OCI-M2 (cell line): ENCODE measurements around the gene BLOC1S1.

Source experiments
- DNase-seq: peaks from one replicate; lab custom pipeline; 2025; ENCODE audit not compliant: unreplicated experiment; lab: John Stamatoyannopoulos, UW

BLOC1S1 gene

DNA sequence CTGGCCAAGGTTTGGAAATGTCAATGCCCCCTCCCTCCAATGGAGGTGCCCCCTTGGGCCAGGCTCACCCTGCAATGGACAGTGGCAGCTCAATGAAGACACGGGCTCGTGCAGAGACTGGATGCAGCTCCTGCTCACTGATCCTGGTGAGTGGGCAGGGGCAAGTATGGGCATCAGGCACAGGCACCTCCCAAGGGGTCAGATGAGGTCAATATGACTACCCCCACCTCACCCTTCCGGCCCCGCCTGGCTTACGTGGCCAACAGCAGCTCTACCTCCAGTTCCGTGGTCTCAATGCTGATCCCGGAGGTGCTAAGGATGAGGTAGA, 21.7 kb upstream of the BLOC1S1 start:
- no peak for DNase-seq

DNA sequence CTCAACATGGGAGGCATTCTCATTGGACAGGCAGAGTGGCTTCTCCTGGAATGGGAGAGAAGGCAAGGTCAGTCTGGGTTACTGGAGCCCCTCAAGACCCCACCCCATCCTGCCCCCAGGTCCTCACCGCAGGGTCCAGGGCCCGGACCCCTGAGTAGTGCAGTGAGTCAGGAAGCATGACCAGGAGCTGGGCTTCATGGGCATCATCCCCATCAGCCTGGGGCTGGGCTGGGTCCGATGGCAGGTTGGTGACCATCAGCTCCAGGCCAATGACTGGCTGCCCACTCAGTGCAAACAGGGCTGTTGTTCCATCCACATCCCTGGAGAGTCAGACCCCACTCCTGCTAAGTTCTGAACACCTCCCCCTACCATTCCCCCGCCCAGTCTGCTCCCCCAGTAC, 21.2 kb upstream of the BLOC1S1 start:
- DNase-seq, result no peak

DNA sequence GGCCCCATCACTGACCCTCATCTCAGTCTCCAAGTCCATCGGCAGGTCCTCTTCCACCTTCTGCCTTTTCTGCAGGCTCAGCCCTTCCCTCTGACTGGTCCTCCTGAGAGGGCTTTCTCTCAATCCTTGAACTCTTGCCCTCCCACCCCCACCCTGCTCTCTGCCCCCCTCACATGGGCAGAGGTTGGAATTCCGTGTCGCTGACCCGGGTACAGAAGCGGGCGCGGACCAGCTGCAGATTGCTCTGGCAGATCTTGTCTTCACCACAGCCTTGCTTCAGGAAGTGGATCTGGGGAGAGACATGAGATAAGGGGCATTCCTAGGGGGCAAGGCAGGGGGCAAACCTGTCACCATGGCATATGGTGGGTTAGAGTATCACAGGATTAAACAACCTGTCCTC, 20.5 kb upstream of the BLOC1S1 start:
- DNase-seq, result no peak

DNA sequence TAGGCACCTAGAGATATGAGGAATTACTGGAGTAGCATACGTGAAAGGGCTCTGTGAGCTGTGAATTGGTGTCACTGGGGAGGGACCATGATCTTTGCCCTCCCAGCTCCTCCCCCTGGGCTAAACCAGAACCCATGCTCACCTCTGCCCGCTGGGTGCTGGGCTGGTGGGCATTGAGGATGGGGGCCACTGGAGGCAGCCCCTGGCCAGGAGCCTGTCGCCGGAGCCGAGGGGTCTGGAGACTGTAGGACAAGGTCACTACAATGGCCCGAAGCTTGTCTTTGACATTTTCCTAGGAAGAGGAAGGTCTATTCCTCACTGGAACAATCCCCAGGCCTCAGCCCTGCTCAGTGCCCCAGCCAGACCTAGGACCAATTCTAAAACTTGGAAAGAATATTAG, 19.7 kb upstream of the BLOC1S1 start:
- DNase-seq, result no peak

DNA sequence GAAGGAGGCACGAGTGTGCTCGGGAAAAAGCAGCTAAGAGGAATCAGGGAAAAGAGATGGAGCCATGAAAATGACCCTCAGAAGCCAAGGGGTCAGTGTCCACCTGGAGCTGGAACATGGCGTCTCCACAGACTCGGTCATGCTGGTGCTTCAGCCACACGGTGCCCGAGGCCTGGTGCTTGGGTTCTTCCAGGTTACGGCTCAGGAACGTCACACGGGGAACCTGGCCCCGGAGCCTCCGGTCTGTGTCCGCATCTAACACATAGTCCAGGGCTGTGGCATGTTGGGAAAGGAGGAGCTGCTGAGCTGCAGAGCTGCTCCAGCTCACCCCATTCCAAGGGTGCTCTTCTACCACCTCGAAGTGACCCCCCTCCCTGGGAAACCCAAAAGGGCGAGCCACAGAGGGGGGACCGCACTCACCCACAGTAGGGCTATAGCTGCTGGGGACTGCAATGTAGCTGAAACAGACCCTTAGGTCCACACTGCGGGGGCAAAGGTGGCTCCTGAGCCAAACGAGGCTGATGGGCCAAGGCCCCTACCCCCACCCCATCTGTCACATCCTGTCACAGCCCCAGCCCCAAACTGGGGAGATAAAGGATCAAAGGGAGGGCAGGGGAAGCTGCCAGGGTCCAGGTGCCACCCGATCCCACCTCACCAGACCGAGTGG, 18.9 kb upstream of the BLOC1S1 start:
- DNase-seq, result no peak

DNA sequence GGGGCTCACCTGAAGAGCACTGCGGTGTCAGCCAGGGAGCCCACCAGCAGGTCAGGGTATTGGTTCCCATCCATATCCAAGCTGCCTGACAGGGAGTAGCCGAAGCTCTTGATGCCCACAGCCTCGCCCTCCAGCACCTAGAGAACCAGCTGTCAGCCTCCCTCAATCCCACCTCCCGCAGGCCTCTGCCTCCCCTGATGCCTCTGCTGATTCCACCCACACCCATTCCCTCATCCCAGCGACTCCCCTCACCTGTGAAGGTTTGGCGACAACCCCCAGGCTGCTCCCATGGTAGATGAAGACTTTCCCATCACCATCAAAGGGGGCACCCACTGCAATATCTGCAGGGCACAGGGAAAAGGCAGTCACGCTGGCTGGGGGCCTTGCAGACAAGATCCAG, 18.2 kb upstream of the BLOC1S1 start:
- DNase-seq, result no peak

DNA sequence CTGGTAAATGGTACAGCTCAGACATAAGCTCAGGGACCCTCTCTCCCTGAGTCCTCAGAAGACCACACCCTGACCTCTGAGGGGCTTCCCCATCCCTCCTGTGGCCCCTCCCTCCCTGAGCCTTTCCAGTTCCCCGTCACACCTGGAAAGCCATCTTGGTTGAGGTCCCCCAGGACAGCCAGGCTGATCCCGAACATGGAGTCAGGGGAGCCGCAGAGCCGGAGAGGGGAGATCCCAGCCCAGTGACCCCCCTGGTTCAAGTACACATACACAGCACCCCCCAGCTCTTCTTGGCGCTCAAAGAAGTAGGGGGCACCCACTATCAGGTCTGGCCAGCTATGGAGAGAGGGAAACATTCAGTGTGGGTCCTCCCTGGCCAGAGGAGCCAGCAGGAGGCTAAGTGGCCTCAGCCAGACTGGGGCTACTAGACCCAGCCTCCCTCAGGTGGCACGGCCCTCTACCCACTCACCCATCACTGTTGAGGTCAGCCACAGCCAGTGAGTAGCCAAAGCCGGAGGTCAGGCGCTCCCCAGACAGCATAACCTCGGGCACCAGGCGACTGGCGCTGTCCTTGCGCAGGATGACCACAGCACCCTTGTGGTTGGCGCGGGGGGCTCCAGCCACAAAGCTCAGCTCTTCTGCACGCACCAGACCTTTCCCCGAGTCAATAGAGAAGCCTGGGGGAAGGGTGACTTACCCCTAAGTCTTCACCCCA, 17.4 kb upstream of the BLOC1S1 start:
- DNase-seq, result no peak

DNA sequence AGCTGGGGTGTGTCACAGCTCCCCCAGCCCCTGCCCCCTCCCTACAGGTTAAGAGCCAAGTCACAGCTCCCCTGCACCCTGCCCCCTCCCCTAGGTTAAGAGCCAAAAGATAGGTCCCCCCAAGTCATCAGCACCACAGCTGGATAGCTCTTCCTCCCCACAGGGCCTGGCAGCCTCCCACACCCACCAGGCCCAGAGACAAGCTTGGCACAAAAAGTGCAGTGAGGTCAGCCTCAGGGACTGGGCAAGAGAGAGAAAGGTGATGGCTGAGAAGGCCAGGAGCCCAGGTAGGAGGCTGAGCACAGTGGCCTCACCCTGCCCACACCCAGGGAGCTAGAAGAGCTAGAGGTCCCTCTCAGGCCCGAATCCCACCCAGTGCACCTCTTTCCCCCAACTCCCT, 16.9 kb upstream of the BLOC1S1 start:
- no peak for DNase-seq

DNA sequence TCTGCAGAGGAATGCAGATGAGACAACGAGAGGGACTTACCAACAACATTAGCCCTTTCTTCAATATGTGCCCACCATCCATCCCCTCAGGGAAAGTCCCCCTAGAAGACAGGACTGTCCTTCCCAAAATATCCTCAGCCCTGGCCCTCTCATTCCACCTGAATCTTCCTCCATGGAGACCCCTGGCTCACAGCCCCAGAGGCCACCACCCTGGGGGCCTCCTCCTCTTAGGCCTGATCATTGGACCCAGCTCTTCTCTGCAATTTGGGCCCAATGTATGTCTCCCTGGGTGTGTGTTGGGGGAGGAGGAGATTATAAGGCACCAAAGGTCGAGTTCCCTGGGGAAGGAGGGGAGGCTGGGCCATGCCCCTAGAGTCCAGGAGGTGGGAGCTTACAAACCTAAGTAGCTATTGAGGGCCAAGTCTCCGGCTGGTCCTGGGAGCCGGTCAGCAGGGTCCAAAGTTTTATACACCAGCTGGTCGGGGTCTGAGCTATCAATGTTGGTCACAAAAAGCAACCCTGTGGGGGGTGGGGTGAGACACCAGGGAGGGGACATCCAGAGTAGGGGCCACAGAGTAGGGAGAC, 16.3 kb upstream of the BLOC1S1 start:
- DNase-seq, result no peak

DNA sequence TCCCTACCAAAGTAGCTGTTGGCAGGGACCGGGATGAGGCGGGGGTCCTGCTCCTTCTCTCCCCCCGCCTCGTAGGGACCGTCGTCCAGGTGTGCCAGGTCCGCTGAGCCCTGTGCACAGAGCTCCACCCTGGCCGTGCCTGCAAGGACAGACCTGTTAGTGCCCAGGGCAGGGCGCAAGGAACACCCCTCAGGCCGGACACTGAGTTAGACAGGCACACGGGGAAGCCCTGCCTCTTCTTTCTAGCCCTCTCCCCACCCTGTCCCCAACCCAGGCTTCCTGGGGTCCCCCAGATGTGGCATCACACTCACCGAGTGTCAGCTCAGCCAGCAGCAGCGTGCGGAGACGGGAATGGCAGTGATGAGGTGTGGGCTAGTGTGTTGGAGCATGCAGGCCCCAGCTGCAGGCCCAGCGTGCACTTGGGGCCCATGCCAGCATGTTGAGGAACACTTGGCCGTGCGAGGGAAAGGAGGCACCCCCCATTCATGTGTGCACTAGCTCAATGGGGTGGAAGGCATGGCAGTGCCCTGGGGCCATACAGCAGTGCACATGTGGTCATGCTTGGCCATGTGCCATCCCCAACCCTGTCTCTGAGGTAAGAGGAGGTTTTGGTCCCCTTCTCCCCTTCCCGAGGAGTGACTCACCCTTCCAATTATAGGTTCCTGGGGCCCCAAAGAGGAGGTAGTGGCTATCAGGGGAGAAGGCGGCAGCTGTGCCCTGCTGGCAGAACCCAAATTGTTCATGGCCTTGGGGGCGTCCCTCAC, 15.4 kb upstream of the BLOC1S1 start:
- DNase-seq, result no peak

DNA sequence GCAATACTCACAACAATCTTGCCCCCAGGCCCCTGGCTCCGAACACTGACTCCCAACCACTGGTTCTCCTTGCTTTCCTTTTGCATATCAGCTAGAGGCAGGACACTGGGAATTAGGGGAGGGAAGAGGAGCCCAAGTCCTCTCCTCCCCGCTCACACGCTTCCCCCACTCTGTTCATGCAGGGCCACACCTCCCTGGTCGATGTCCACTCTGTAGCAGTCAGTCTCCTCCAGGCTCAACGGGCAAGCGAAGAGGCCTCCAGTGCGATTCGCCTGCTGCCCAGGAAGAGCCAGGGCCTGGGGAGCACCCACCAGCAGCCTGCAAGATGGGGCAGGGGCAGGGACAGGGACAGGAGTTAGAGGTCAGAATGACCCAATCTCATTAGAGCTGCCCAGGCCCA, 13.0 kb upstream of the BLOC1S1 start:
- no peak for DNase-seq

DNA sequence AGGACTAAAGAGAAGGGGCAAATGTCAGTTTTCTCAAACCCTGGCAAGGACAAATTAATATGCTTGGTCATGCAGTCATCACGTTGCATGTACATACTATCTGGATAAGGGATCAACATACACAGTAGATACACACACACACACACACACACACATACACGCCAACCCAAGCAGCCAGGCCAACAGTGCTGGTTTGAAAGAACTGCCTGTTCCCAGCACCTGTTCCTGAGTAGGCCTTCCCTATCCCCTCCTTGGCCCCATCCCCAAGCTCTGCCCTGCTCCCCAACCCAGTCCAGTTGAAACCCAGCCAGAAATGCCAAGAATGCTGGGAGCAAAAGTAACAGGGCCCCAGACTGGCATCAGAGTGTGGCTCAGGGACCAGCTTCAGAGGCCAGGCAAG, 12.6 kb upstream of the BLOC1S1 start:
- no peak for DNase-seq

DNA sequence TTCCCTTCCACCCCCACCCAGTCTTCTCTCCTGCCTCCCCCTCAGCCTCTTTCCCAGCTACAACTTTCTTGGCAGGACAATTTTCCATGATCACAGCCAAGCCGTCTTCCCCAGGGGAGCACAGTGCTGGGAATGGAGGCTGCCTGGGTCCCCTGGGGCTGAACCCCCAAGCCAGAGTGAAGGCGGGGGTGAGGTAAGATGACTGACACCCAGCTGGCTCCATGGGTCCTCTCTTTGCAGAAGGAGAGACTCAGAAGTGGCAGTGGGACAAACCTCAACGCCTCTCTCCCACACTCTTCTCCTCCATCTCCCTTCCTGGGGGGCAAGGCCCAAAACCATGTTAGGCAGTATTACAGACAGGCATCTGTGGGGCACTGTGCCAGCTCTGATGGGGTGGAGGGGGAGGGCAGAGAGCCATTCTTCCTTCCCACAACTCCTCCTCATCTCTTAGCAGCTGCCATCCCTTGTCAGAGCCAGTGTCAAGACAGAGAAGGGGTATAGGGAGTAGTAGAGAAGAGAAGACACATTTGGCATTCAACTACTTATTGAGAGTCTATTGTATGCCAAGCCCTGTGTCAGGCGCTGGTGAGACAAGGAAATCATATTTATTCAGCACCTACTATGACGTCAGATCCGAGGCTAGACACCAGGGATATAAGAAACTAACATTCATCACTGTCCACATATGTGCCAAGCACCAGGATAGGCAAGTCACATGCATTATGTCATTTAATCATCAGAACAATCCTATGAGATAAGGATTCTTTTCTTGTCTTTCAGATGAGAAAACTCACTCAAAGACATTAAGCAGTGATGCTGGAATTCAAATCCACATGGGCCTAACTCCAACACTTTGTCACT, 11.7 kb upstream of the BLOC1S1 start:
- no peak for DNase-seq

DNA sequence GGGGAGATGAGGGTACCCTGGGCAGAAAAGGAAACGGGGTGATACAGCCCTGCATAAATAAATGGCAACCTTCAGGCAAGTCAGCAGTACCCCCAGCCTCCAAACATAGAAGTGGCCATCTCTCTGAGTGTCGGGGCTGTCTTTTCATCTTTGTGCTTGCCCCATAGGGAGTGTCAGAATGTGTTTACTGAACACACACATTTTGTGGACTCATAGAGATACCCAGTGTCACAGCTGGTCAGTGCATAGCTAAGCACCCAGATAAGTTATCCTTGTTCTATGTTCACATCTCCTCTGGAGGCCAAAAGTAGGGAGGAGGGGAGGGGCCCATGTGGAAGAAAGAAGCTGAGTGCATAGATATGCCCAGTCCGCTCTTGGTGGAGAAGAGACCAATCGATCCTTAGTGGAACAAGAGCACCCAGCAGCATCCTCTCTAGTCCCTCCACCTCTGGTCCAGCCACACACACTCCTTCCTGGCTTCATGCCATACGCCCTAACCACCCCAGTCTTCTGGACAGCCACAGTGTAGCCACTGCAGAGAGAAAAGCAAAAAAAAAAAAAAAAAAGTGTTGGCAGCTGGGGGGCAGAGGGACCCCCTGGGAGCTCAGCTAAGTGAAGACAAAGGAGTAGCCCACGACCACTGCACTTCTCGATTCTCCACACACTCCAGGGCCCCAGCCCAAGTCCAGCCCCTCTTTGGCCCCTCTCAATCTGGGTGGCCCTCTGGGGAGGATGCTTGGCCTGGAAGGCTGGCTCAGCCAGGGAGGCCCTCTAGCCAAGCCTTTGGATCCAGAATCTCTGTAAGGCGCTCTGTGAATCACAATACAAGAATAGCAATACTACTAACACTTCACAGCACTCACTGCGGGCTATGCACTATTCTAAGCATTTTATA, 10.8 kb upstream of the BLOC1S1 start:
- no peak for DNase-seq

DNA sequence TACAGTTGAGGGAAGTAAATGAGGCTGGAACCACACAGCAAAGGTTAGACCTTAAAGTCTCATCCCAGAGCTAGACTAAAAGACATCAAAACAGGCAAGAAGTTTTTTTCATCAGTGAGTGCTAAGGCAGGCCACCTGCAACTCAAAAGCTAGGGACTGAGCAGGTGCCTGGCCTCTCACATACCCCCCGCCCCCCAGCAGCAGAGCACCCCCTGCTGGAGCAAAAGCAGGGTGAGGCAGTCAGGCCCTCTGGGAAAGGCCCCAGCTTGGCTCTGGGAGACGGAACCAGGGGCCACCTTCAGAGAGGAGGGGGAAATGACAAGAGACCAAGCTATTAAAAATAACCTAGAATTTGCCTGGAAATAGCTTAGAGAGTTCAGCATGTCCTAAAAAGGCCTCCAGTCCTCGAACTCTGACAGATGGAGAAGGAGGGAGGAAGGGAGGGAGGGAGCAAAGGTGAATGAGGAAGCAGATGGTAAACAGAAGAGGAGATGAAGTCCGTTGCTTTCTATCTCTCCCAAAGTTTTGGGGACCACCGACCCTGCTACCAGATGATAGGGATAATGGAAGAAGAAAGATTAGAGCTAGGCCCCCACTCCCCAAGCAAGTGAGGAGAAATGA, 10.0 kb upstream of the BLOC1S1 start:
- DNase-seq, result no peak

DNA sequence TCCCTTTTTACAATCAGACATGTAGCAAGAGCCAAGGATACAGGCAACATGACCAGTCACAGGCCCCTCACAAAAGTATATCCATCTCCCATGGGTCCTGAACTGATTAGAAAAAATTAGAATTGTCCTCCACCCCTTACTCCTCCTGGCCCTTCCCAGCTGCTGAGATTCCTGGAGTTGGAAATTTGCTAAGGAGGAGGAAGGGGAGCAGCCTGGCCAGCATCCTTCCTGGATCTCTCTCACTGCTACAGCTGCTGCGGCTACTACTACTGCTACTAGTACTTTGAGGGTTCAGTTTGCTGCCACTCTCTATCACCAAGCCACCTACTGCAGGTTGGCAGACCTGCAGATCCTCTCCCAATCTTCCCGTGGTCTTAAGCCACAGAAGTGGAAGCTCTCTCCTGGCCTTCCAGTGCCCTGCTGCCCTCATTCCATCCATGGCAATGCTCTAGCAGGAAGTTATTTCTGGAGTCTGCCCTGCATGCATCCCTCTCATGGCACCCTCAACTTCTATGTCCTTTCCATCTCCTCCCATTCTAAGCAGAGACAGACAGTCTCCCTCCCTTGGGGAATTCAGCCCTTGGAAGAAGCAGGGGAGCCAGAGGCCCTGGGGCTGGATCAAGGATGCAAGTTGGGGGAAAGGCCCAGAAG, 9.2 kb upstream of the BLOC1S1 start:
- DNase-seq, result no peak

DNA sequence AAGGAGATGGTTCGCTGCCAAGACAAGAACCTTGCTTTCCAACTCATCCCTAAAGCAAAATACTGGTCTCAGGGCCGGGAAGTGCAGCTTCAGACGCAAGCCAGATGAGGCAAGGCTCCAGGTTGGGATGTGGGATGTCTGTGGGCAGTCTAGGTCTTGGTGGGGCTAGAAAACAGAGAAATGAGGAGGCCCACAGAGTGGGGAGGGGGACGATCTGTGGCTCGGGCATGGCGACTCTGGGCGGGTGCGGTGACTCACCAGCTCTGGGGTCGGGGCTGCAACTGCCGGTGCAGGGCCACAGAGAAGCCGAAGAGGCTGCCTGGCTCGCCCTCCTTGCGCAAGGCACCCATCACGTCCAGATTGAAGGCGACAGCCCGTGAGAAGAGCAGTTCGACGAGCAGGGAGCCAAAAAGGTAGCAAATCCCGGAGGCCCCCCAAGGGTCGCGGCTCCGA, 8.6 kb upstream of the BLOC1S1 start:
- DNase-seq, result no peak

DNA sequence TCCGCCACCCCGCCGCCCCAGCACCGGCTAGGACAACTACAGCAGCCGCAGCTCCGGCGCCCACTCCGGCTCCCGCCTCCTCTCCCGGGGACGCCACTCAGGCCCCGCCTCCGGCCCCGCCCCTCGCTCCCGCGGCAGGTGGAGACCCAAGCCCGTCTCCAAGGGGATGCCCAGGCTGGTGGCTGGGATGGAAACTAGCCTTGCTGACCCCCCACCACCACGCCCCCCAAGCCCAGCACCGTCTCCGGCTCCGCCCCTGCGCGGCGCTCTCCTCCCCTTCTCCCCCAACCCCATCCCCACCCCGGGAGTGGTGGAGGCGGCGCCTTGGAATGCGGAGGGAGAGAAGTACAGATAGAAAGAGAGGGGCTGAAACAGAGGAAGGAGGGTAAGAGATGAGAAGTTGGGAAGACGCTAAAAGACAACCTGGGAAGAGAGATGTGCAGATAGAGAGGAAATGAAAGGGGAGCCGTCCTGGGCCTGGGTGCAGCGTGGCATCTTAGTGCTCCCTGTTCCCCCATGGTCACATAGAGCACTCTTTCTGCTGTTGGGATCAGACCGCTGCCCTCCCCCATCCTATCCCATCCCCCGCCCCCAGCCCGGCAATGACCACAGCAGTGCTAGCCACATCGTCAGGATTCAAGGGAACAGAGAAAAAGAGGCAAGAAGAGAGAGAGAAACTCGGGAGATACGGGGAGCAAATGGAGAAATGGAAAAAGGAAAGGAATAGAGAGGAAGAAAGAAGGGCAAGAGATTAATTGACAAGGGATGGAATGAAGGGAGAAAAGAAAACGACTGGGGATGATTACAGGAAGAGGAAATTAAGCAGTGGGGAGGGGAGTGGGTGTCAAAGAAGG, 7.8 kb upstream of the BLOC1S1 start, which contains the start of gene ITGA7:
Gene ITGA7 (minus strand): TSS at position 64 of the 854 bp plus-strand sequence. CDS start 222 bp downstream, outside the sequence.
- no peak for DNase-seq
